ENCODE results near the gene GRAP2. TPM values are rescaled to one million over a fixed set of nuclear protein-coding genes. Genes with fewer than 3 reads are reported as not detected.

GRAP2 gene
- total RNA-seq, 1 experiment from 2014 or later: 0.42 TPM

DNA sequence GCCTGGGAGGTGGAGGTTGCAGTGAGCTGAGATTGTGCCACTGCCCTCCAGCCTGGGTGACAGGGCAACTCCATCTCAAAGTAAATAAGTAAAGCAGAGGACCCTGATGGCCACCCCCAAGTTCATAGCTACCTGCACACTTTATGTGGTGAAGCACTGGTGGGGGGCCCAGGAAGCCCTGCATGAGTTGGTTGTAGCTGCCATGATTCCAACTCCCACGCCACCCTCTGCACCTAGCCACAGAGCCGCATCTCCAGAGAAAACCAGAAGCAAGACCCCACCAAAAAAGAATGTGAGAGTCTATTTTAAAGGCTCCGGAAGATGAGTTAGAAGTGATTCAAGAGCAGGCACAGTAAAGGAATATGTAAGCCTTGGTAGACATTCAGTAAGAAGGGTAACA lies 38.9 kb downstream of the GRAP2 start:
- no peaks in the 10 kb centered on the region for H3K4me1 ChIP-seq (ENCODE audit: control insufficient read depth in 1 of 2, insufficient read depth in 2 of 2, low read length in 2 of 2)
- no peaks in the 10 kb centered on the region for H3K36me3 ChIP-seq (ENCODE audit: control insufficient read depth in 1 of 2, insufficient read depth in 2 of 2, low read length in 2 of 2)
- ATAC-seq: no peak
- POLR2A ChIA-PET: no interaction called here
- peaks cover 35% of the 10 kb centered on the region for H3K27me3 ChIP-seq (ENCODE audit: insufficient read depth, low read length)
- H2AFZ ChIP-seq (ENCODE audit: low read depth, low read length, poor library complexity, severe bottlenecking): no peak overlapping the region
- H3K9ac ChIP-seq (ENCODE audit: low read length): no peak overlapping the region
- CTCF ChIA-PET: no interaction called here
- H3K27ac ChIP-seq (ENCODE audit: low read depth, low read length): no peak overlapping the region
- H4K20me1 ChIP-seq (ENCODE audit: insufficient read depth): no peaks in the 10 kb centered on the region
- H3K9me3 ChIP-seq (ENCODE audit: control insufficient read depth in 1 of 2, insufficient read depth in 1 of 2, low read depth in 1 of 2, low read length in 2 of 2): no peaks in the 10 kb centered on the region
- H3K4me2 ChIP-seq (ENCODE audit: low read length): no peak overlapping the region
- no peaks in the 10 kb centered on the region for H3K9me2 ChIP-seq (ENCODE audit: insufficient read depth)
- RAD21 ChIA-PET (ENCODE audit: low non-redundant PET in 1 of 2, low total read pairs in 2 of 2, uncharacterized antibody in 2 of 2, unreplicated experiment in 2 of 2): no interaction called here
- no TSS peak for BruUV-seq (replicated peaks)
- intact Hi-C loops (cut with micrococcal nuclease): loop anchor here (10.0 kb wide), 2 partner anchors 405 kb away; partner anchors contain the start of genes ADSL and RPS19BP1
- TF ChIP-seq POLR2A (IDR thresholded peaks at IDR 0.05; ENCODE audit: borderline replicate concordance, extremely low read depth, insufficient read depth, insufficient read length): no peak
- no peak for TF ChIP-seq CBX3 (IDR thresholded peaks at IDR 0.05; ENCODE audit: low read depth)
- no peak for TF ChIP-seq POLR2AphosphoS5 (IDR thresholded peaks at IDR 0.05; ENCODE audit: low read depth, low read length)
- no peak for TF ChIP-seq REST (IDR thresholded peaks at IDR 0.05; ENCODE audit: low read depth)
- no peak for TF ChIP-seq CEBPB (IDR thresholded peaks at IDR 0.05; ENCODE audit: low read depth)
- TF ChIP-seq CTCF (IDR thresholded peaks at IDR 0.05 in 2 of 3, conservative IDR thresholded peaks at IDR 0.05 in 1 of 3; ENCODE audit: borderline replicate concordance in 1 of 3, insufficient read depth in 1 of 3, low read depth in 2 of 3, low read length in 2 of 3): no peak
- no peak for TF ChIP-seq EZH2phosphoT487 (IDR thresholded peaks at IDR 0.05; ENCODE audit: borderline replicate concordance)
- no peak for TF ChIP-seq ELF1 (IDR thresholded peaks at IDR 0.05; ENCODE audit: borderline replicate concordance, low read depth)
- TF ChIP-seq SP1 (IDR thresholded peaks at IDR 0.05; ENCODE audit: low read depth): no peak
- no peak for DNase-seq (ENCODE audit: low read depth, low spot score)
- H3K79me2 ChIP-seq (ENCODE audit: insufficient read depth, low read length): no peaks in the 10 kb centered on the region
- H3K4me3 ChIP-seq (replicated peaks in 1 of 2; ENCODE audit: low read depth in 1 of 2, low read length in 2 of 2): no peak overlapping the region
